Subcutaneous abdominal adipose tissue (tissue), 5 donors: Measurements from ENCODE around the gene ELAVL3.

Experiments used
- H3K27ac ChIP-seq: one replicate; pipeline ENCODE4 v1.7.0; 2013; ENCODE audit warnings: low read depth, mild to moderate bottlenecking, inconsistent platforms, low read length, moderate library complexity
- H3K27me3 ChIP-seq, 5 donors: one replicate each; pipeline ENCODE4 v1.7.0; 2013; ENCODE audit warnings: low read length in 5 of 5, inconsistent platforms in 1 of 5; ENCODE audit not compliant: control insufficient read depth in 5 of 5, insufficient read depth in 4 of 5
- H3K36me3 ChIP-seq, 5 donors: one replicate each; pipeline ENCODE4 v1.7.0; 2013; ENCODE audit warnings: low read length in 5 of 5; ENCODE audit not compliant: control insufficient read depth in 5 of 5, insufficient read depth in 5 of 5
- H3K4me1 ChIP-seq, 5 donors: one replicate each; pipeline ENCODE4 v1.7.0; 2013; ENCODE audit warnings: low read length in 5 of 5, mild to moderate bottlenecking in 3 of 5, moderate library complexity in 1 of 5; ENCODE audit not compliant: control insufficient read depth in 5 of 5, insufficient read depth in 5 of 5
- H3K4me3 ChIP-seq, 5 donors: one replicate each; pipeline ENCODE4 v1.7.0; 2013; ENCODE audit warnings: low read length in 5 of 5, low read depth in 1 of 5
- H3K9ac ChIP-seq, 5 donors: one replicate each; pipeline ENCODE4 v1.7.0; 2013; ENCODE audit warnings: low read length in 5 of 5, mild to moderate bottlenecking in 4 of 5, moderate library complexity in 3 of 5
- H3K9me3 ChIP-seq, 5 donors: one replicate each; pipeline ENCODE4 v1.7.0; 2013; ENCODE audit warnings: low read length in 5 of 5; ENCODE audit not compliant: control insufficient read depth in 5 of 5
- donor health status: healthy.
- donor health status: healthy.
- donor health status: healthy.
- donor health status: healthy.
- donor health status: healthy.

The ELAVL3 gene

GRCh38 chr19:11489378-11489777 is 8.5 kb upstream of the ELAVL3 start:
- no peaks in the 10 kb centered on the region for H3K9me3 ChIP-seq
- no peak overlapping the region for H3K27ac ChIP-seq
- H3K27me3 ChIP-seq, result peaks cover 0 to 3% (median 0%) of the 10 kb centered on the region in 5 donors
- H3K4me1 ChIP-seq, result no peaks in the 10 kb centered on the region
- H3K36me3 ChIP-seq, result peaks cover 0 to 36% (median 15%) of the 10 kb centered on the region in 5 donors
- H3K4me3 ChIP-seq, result no peak overlapping the region
- no peak overlapping the region for H3K9ac ChIP-seq

DNA sequence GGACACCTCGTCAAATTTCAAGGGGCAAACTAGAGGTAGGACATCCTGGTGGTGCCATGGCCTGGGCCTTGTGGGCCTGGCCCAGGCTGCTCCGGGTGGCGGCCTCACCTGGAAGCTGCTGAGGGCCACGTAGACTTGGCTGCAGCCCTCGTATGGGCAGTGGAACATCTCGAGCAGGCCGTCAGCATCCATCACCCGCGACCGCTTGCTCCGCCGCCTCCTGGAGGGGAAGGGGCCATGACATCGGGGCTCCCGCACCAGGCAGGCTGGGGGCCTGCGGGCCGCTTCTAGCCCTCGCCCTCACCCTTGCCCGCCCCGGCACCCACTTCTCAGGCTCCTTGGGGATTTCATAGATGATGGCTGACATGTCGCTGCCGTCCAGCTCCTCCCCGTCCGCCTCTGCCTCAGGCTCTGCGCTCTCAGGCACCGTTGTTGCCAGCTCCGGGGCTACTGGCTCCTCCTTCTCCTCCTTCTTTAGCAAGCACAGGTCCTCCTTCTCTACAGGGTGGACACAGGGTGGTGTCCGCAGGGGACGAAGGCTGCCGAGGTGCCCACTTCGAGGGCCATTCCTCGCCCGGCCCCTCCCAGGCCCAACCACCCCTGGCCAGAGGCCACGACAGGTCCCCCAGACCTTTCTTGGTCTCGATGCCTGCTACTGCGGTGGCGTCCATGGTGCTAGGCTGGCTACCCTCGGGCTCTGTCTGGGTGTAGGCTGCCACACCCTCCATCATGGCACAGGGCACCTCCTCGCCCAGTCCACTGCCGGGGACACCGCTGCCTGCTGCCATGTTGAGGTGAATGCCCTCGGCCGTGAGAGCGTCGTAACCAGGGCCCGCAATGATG is 6.0 kb upstream of the ELAVL3 start:
- Histone ChIP-seq H3K4me3 (no peak overlapping the region), H3K4me1 (peaks cover 0 to 14% (median 13%) of the 10 kb centered on the region in 5 donors), H3K9me3 (no peaks in the 10 kb centered on the region), H3K36me3 (peaks cover 0 to 29% (median 15%) of the 10 kb centered on the region in 5 donors), H3K27ac (no peak overlapping the region), H3K9ac (no peak overlapping the region), H3K27me3 (peaks cover 4 to 15% (median 14%) of the 10 kb centered on the region in 5 donors)

DNA sequence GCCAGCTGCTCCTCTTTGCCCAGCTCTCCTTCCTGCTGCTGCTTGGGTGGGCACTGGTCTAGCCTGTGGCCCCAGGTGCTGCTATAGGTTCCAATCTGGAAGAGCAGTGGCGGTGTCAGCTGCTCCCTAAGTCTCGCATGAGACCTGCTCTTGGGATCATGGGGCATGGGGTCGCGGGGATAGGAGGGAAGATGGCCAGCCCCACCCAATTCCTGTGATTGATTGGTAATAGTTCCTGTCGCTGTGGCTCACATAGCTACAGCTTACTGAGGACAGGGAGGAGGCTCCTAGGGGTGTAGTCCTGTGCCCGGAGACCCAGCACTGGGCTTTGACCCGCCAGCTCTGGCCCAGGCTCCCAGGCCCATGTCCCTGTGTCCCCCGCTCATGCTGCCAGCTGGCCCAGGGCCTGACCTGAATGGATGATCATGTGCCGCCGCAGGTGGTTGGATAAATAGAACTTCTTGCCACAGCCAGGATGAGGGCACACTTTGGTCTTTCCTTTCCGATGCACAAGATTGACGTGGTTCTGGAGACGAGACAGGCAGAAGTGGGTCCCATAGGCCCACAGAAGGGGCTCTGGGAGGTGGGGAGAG is 4.5 kb upstream of the ELAVL3 start:
- H3K9ac ChIP-seq, result no peak overlapping the region
- peaks cover 0 to 19% (median 16%) of the 10 kb centered on the region in 5 donors for H3K4me1 ChIP-seq
- H3K9me3 ChIP-seq, result no peaks in the 10 kb centered on the region
- H3K27ac ChIP-seq, result no peak overlapping the region
- H3K4me3 ChIP-seq, result no peak overlapping the region
- H3K27me3 ChIP-seq, result peaks cover 14 to 28% (median 24%) of the 10 kb centered on the region in 5 donors
- peaks cover 0 to 20% (median 9%) of the 10 kb centered on the region in 5 donors for H3K36me3 ChIP-seq

DNA sequence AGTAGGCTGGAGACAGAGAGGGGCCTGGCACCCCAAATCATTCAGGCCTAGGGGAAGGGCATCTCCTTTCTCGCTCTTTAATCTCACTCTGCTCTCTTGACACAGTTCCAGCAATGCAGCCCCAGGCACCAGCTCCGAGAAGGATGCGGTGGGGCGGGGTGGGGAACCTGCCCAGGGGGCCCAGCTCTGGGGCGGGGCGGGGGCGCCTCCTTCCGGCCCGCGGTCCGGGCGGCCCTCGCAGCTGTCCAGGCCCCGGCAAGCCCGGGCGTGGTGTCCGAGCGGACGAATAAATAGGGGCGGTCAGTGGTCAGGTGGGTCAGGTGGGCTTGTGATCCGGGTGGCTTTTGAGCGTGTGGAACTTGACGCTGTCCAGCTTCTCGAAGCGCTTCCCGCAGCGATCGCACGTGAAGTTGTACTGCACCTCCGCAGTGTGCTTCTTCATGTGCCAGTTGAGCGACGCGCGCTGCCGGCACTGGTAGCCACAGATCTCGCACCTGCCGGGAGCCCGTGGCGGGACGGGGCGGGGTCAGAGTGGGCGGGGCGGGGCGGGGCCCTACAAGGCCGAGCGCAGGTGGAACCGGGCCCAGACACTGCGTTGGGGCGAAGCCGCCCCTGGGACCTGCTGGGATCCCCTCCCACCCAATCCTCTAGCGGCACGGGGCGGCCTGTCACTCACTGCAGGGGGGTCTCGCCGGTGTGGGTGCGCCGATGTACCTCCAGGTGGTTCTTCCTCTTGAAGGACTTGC is 2.7 kb upstream of the ELAVL3 start:
- no peaks in the 10 kb centered on the region for H3K9me3 ChIP-seq
- H3K27me3 ChIP-seq, result peaks cover 14 to 33% (median 29%) of the 10 kb centered on the region in 5 donors
- no peak overlapping the region for H3K4me3 ChIP-seq
- H3K4me1 ChIP-seq, result peaks cover 0 to 27% (median 20%) of the 10 kb centered on the region in 5 donors
- H3K27ac ChIP-seq, result no peak overlapping the region
- H3K9ac ChIP-seq, result no peak overlapping the region
- peaks cover 0 to 20% (median 9%) of the 10 kb centered on the region in 5 donors for H3K36me3 ChIP-seq

DNA sequence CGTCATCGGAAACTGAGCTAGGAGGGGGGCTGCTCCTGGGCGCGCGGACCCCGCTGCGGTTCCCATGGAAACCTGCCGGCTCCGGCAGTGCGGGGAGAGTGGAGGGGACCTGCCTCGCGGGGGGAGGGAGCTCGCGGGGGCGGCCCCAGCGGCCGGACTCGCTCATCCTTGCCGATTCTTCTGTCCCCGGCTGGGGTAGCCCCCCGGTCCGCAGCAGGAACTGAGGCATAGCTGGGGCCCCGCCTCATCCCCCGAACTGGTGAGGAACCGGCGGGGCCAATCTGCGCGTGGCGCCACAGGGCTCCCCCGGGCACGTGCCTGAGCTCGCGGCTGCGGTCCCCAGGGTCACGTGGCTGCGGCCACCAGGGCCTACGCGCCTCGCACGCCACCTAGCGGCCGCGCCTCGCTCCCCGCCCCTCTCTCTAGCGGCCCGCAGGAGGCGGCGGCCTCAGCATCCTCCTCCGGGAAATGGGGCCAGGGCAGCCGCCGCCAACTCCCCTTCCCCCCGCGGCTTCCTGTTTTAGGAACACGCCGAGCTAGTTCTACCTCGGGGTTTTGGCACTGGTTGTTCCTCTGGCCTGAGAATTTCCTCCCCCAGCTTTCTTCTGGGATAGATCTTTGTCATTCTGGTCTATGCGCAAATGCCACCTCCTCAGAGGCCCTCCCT is 1.7 kb upstream of the ELAVL3 start:
- peaks cover 14 to 33% (median 29%) of the 10 kb centered on the region in 5 donors for H3K27me3 ChIP-seq
- H3K36me3 ChIP-seq, result peaks cover 0 to 19% (median 7%) of the 10 kb centered on the region in 5 donors
- peak overlapping the region in 3 of 5 donors; percentile 17 to 44 (median 29) for H3K4me3 ChIP-seq
- H3K27ac ChIP-seq, result no peak overlapping the region
- H3K4me1 ChIP-seq, result peaks cover 0 to 27% (median 20%) of the 10 kb centered on the region in 5 donors
- no peak overlapping the region for H3K9ac ChIP-seq
- H3K9me3 ChIP-seq, result no peaks in the 10 kb centered on the region

GRCh38 chr19:11481534-11482383 is 913 bp upstream of the ELAVL3 start:
- Histone ChIP-seq H3K9ac (no peak overlapping the region), H3K4me1 (peaks cover 0 to 27% (median 20%) of the 10 kb centered on the region in 5 donors), H3K9me3 (no peaks in the 10 kb centered on the region), H3K27ac (no peak overlapping the region), H3K36me3 (peaks cover 0 to 12% (median 0%) of the 10 kb centered on the region in 5 donors), H3K4me3 (peak overlapping the region in 3 of 5 donors; percentile 17 to 44 (median 29)), H3K27me3 (peaks cover 14 to 33% (median 29%) of the 10 kb centered on the region in 5 donors)

DNA sequence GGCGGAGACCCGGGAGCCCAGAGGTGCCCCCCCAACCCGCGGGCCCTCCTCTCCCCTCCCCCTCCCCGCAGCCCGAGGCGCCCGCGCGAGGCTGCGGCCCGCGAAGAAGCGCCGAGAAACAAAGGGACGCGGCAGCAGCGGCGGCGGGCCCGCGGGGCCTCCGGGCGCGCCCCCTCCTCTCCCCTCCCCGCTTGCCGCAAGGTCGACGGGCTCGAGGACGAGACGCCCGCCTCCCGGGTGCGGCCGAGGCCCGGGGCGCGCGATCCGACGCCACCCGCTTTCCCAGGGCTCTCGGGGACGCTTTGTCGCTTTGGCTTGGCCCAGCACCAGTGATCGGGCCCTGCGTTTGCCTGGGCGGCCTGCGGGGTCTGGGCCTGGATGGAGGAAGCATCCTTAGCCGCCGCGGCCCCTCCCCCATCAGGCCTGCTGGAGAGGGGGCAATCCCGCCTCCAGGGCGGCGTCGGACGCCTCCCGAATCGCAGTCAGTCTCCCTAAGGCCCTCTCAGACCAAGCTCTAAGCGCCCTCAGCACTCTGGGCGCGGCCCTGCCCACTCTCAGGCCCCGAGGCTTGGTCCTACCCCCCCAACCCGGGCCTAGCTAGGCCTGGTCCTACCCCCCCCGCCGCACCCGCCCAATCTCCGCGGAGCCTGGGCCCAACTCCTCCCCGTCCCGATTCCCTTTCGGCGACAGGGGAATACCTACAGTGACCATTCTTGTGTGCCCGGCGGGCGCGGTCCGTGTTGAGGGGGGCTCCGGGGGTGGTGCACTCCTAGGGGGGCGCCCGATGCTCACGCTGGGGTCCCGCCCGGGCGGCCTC is 740 bp downstream of the ELAVL3 start:
- no peak overlapping the region for H3K4me3 ChIP-seq
- peaks cover 0 to 27% (median 20%) of the 10 kb centered on the region in 5 donors for H3K4me1 ChIP-seq
- H3K27me3 ChIP-seq, result peaks cover 14 to 33% (median 26%) of the 10 kb centered on the region in 5 donors
- no peaks in the 10 kb centered on the region for H3K9me3 ChIP-seq
- H3K27ac ChIP-seq, result no peak overlapping the region
- no peak overlapping the region for H3K9ac ChIP-seq
- peaks cover 0 to 5% (median 0%) of the 10 kb centered on the region in 5 donors for H3K36me3 ChIP-seq

- Histone ChIP-seq H3K9me3 (no peaks in the 10 kb centered on the region), H3K27ac (no peak overlapping the region), H3K36me3 (peaks cover 0 to 5% (median 0%) of the 10 kb centered on the region in 5 donors), H3K4me3 (no peak overlapping the region), H3K9ac (no peak overlapping the region), H3K4me1 (peaks cover 0 to 27% (median 20%) of the 10 kb centered on the region in 5 donors), H3K27me3 (peaks cover 14 to 33% (median 26%) of the 10 kb centered on the region in 5 donors)
These were observed 1.6 kb downstream of the ELAVL3 start for GRCh38 chr19:11479090-11479897.
